Spleen (tissue), 7 donors: ENCODE results near the gene BABAM1.

Source experiments
- CTCF ChIP-seq, 11 experiments: fragments of 200-600 bp in 7 of 11; fragments of 450-650 bp in 4 of 11; sonication (generic) in 4 of 11; IDR thresholded peaks in 8 of 11; conservative IDR thresholded peaks in 3 of 11; 1 replicate in 7 of 11; 2 replicates in 4 of 11; pipeline versions ENCODE4 v1.4.0 to v1.8.0; 2016 to 2021; ENCODE audit warnings: antibody characterized with exemption in 11 of 11, inconsistent platforms in 4 of 11, mild to moderate bottlenecking in 1 of 11
- POLR2A ChIP-seq, 3 donors: fragments of 450-650 bp; IDR thresholded peaks; one replicate each; pipeline ENCODE4 v1.5.1; 2017; ENCODE audit warnings: antibody characterized with exemption in 3 of 3, mild to moderate bottlenecking in 1 of 3
- POLR2AphosphoS5 ChIP-seq, 3 donors: sonication (generic); formaldehyde crosslinking; IDR thresholded peaks; one replicate each; pipeline ENCODE4 v1.5.1; 2017; ENCODE audit warnings: antibody characterized with exemption in 3 of 3
- donor health status: DM: no; HTN: no; CAD: no; lungs with moderate emphysema.
- donor health status: DM: no; HTN: no; CAD: no.
- donor health status: DM: no; HTN: no; CAD: no.

- no peak for TF ChIP-seq CTCF (IDR thresholded peaks at IDR 0.05 in 8 of 11, conservative IDR thresholded peaks at IDR 0.05 in 3 of 11)
- TF ChIP-seq POLR2AphosphoS5 (IDR thresholded peaks at IDR 0.05): no peak
- TF ChIP-seq POLR2A (IDR thresholded peaks at IDR 0.05): no peak
These were observed 44.4 kb downstream of the BABAM1 start for GRCh38 chr19:17311455-17312188.
